HEK293 (cell line): ENCODE data around the gene PDE10A.
A peak's percentile ranks its signal among the peaks of the same experiment; 100 is the strongest.

Experiments used
- CTCF ChIA-PET: fragments of 350-600 bp; formaldehyde crosslinking; extraction: SDS; loops from one replicate; lab custom pipeline; 2021; ENCODE audit warnings: antibody characterized with exemption; lab: Yijun Ruan, JAX
- POLR2A ChIA-PET: fragments of 300-600 bp; formaldehyde crosslinking; extraction: SDS; loops from one replicate; lab custom pipeline; 2020; ENCODE audit warnings: antibody characterized with exemption, inconsistent platforms; lab: Yijun Ruan, JAX
- H3K27ac ChIP-seq: fragments of 200-500 bp; sonication (Bioruptor generic); 2 replicates; pipeline ENCODE4 v1.5.1; 2014; ENCODE audit warnings: low read depth, low read length, control low read depth, inconsistent platforms; ENCODE audit errors: extremely low read depth
- H3K36me3 ChIP-seq, 2 experiments: fragments of 200-500 bp in 1 of 2; sonication (Bioruptor generic) in 1 of 2; 1 replicate in 1 of 2; 2 replicates in 1 of 2; pipeline ENCODE4 v1.5.1; 2014 to 2017; ENCODE audit warnings: inconsistent platforms in 2 of 2, low read length in 2 of 2; ENCODE audit not compliant: control insufficient read depth in 2 of 2, insufficient read depth in 1 of 2
- H3K4me1 ChIP-seq: fragments of 200-500 bp; sonication (Bioruptor generic); 2 replicates; pipeline ENCODE4 v1.5.1; 2014; ENCODE audit warnings: mild to moderate bottlenecking, low read length, inconsistent platforms; ENCODE audit not compliant: control insufficient read depth, insufficient read depth
- H3K4me3 ChIP-seq: 2 replicates; pipeline ENCODE4 v1.5.1; 2011; ENCODE audit warnings: low read depth, mild to moderate bottlenecking, control low read depth, low read length, moderate library complexity
- H3K9me3 ChIP-seq: fragments of 200-500 bp; sonication (Bioruptor generic); 2 replicates; pipeline ENCODE4 v1.5.1; 2014; ENCODE audit warnings: low read depth, low read length, inconsistent platforms; ENCODE audit not compliant: control insufficient read depth, insufficient read depth
- ATF2 ChIP-seq: fragments of 450-650 bp; formaldehyde crosslinking; IDR thresholded peaks from 2 replicates; pipeline ENCODE4 v1.5.1; 2016; ENCODE audit warnings: missing biosample characterization, missing genetic modification characterization, low read depth
- BCL11A ChIP-seq: fragments of 450-650 bp; formaldehyde crosslinking; IDR thresholded peaks from 2 replicates; pipeline ENCODE4 v1.5.1; 2016; ENCODE audit warnings: low read depth, missing biosample characterization, missing genetic modification characterization
- FEZF1 ChIP-seq: fragments of 450-650 bp; formaldehyde crosslinking; IDR thresholded peaks from 2 replicates; pipeline ENCODE4 v1.5.1; 2016; ENCODE audit warnings: missing biosample characterization, missing genetic modification characterization
- GLI4 ChIP-seq: fragments of 450-650 bp; formaldehyde crosslinking; IDR thresholded peaks from 2 replicates; pipeline ENCODE4 v1.5.1; 2016; ENCODE audit warnings: missing biosample characterization, missing genetic modification characterization
- KLF7 ChIP-seq: fragments of 450-650 bp; formaldehyde crosslinking; IDR thresholded peaks from 2 replicates; pipeline ENCODE4 v1.5.1; 2016; ENCODE audit warnings: missing biosample characterization, missing genetic modification characterization, borderline replicate concordance
- MEIS1 ChIP-seq: sonication (generic); formaldehyde crosslinking; IDR thresholded peaks from 2 replicates; pipeline ENCODE4 v1.8.1; 2022; ENCODE audit warnings: missing genetic modification reagents, mild to moderate bottlenecking, borderline replicate concordance
- SCRT1 ChIP-seq: fragments of 450-650 bp; formaldehyde crosslinking; IDR thresholded peaks from 2 replicates; pipeline ENCODE4 v1.5.1; 2016; ENCODE audit warnings: missing biosample characterization, missing genetic modification characterization, borderline replicate concordance
- TCF7L2 ChIP-seq: IDR thresholded peaks from 2 replicates; pipeline ENCODE4 v1.6.1; 2011; ENCODE audit warnings: low read depth, mild to moderate bottlenecking, inconsistent platforms, low read length, moderate library complexity, borderline replicate concordance
- WT1 ChIP-seq: fragments of 450-650 bp; formaldehyde crosslinking; IDR thresholded peaks from 2 replicates; pipeline ENCODE4 v1.5.1; 2016; ENCODE audit warnings: missing biosample characterization, missing genetic modification characterization
- ZBTB44 ChIP-seq: fragments of 450-650 bp; IDR thresholded peaks from 2 replicates; pipeline ENCODE4 v1.5.1; 2018; ENCODE audit warnings: missing biosample characterization, mild to moderate bottlenecking, missing genetic modification characterization
- ZBTB7A ChIP-seq: fragments of 450-650 bp; formaldehyde crosslinking; IDR thresholded peaks from 2 replicates; pipeline ENCODE4 v1.5.1; 2016; ENCODE audit warnings: low read depth, missing biosample characterization, missing genetic modification characterization
- ZFHX2 ChIP-seq: fragments of 450-650 bp; formaldehyde crosslinking; conservative IDR thresholded peaks from 2 replicates; pipeline ENCODE4 v1.5.1; 2016; ENCODE audit warnings: missing biosample characterization, missing genetic modification characterization
- ZNF114 ChIP-seq: fragments of 450-650 bp; formaldehyde crosslinking; IDR thresholded peaks from 2 replicates; pipeline ENCODE4 v1.5.0; 2017; ENCODE audit warnings: missing biosample characterization, missing genetic modification characterization
- ZNF155 ChIP-seq: fragments of 450-650 bp; formaldehyde crosslinking; IDR thresholded peaks from 2 replicates; pipeline ENCODE4 v1.5.1; 2016; ENCODE audit warnings: missing biosample characterization, missing genetic modification characterization
- ZNF174 ChIP-seq: fragments of 450-650 bp; formaldehyde crosslinking; IDR thresholded peaks from 2 replicates; pipeline ENCODE4 v1.5.0; 2017; ENCODE audit warnings: missing biosample characterization, mild to moderate bottlenecking, missing genetic modification characterization
- ZNF2 ChIP-seq: fragments of 450-650 bp; formaldehyde crosslinking; IDR thresholded peaks from 2 replicates; pipeline ENCODE4 v1.5.1; 2016; ENCODE audit warnings: missing biosample characterization, missing genetic modification characterization
- ZNF404 ChIP-seq: fragments of 450-650 bp; formaldehyde crosslinking; IDR thresholded peaks from 2 replicates; pipeline ENCODE4 v1.5.1; 2017; ENCODE audit warnings: missing biosample characterization, missing genetic modification characterization
- ZNF555 ChIP-seq: fragments of 450-650 bp; formaldehyde crosslinking; conservative IDR thresholded peaks from 2 replicates; pipeline ENCODE4 v1.5.1; 2017; ENCODE audit warnings: missing biosample characterization, mild to moderate bottlenecking, missing genetic modification characterization, inconsistent platforms
- ZNF560 ChIP-seq: fragments of 450-650 bp; formaldehyde crosslinking; IDR thresholded peaks from 2 replicates; pipeline ENCODE4 v1.5.1; 2017; ENCODE audit warnings: missing biosample characterization, missing genetic modification characterization, borderline replicate concordance
- TF ChIP-seq, protein P1 (sequence below): fragments of 450-650 bp; formaldehyde crosslinking; optimal IDR thresholded peaks from 2 replicates; pipeline ENCODE3; 2016; ENCODE audit warnings: missing biosample characterization, mild to moderate bottlenecking, missing genetic modification characterization
- TF ChIP-seq, protein P2 (sequence below): fragments of 450-650 bp; formaldehyde crosslinking; IDR thresholded peaks from 2 replicates; pipeline ENCODE4 v1.5.1; 2016; ENCODE audit warnings: missing biosample characterization, missing genetic modification characterization

Gene PDE10A

GRCh38 chr6:165588515-165588914 lies 74.5 kb downstream of the PDE10A start:
- Histone ChIP-seq H3K9me3 (no peaks in the 10 kb centered on the region), H3K4me1 (no peaks in the 10 kb centered on the region), H3K36me3 (no peaks in the 10 kb centered on the region), H3K27ac (no peak overlapping the region), H3K4me3 (no peak overlapping the region)
- CTCF ChIA-PET, result interaction anchor here (0.6 kb wide), 1 partner anchor 111 kb away, joined by 8 read pairs; no protein-coding TSS in a partner anchor
- POLR2A ChIA-PET, result no interaction called here
- peak; percentile 84 for TF ChIP-seq ATF2 (tag by site-specific recombination)
- no peak for TF ChIP-seq ZNF174
- TF ChIP-seq BCL11A, result no peak
- no peak for TF ChIP-seq ZFHX2

DNA sequence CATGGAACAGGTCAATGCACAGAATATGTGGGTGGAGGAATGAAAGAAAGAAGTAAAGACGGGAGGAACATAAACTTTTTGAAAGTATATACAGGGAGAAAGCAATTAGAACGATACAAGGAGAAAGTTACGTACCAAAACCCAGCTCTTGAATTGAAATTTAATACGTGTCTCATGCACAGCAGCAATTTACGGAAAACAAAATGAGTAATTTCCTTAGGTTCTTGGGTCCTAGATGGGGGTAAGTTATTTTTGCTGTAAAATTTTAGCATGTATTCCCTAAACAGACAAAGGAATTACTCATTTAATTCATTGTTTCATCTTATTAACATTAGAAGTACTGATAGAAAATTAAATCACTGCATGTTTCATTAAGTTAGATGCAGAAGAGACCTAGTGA lies 75.8 kb downstream of the PDE10A start:
- H3K27ac ChIP-seq, result no peak overlapping the region
- no peaks in the 10 kb centered on the region for H3K36me3 ChIP-seq
- H3K4me3 ChIP-seq, result no peak overlapping the region
- H3K4me1 ChIP-seq, result no peaks in the 10 kb centered on the region
- H3K9me3 ChIP-seq, result no peaks in the 10 kb centered on the region
- TF ChIP-seq MEIS1 (CRISPR knock-in tag), result no peak
- TF ChIP-seq ZBTB44, result no peak
- no peak for TF ChIP-seq ZNF155
- TF ChIP-seq, protein P1, sequence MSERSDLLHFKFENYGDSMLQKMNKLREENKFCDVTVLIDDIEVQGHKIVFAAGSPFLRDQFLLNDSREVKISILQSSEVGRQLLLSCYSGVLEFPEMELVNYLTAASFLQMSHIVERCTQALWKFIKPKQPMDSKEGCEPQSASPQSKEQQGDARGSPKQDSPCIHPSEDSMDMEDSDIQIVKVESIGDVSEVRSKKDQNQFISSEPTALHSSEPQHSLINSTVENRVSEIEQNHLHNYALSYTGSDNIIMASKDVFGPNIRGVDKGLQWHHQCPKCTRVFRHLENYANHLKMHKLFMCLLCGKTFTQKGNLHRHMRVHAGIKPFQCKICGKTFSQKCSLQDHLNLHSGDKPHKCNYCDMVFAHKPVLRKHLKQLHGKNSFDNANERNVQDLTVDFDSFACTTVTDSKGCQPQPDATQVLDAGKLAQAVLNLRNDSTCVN (tag by site-specific recombination), result no peak
- CTCF ChIA-PET, result no interaction called here
- POLR2A ChIA-PET, result no interaction called here

DNA sequence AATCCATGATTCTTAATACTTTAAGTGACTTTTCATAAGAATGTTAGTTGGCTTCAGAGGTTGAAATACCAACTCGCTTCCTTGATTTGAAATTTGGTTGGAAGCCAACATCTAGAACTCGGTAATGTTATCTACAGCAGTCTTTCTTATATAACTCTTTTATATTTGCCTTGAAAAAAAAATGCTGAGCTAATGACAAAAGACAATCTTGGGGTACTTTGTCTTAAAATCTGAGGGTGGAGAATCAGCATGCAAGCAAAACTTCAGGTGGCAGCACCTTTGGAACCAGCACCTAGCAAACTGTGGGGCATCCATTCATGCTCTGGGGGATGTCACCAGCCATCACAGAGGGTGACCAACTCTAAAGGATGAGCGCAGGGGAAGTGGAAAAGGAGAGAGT lies 76.3 kb downstream of the PDE10A start:
- no peaks in the 10 kb centered on the region for H3K4me1 ChIP-seq
- POLR2A ChIA-PET, result no interaction called here
- CTCF ChIA-PET, result no interaction called here
- no peaks in the 10 kb centered on the region for H3K9me3 ChIP-seq
- no peak overlapping the region for H3K4me3 ChIP-seq
- no peaks in the 10 kb centered on the region for H3K36me3 ChIP-seq
- no peak overlapping the region for H3K27ac ChIP-seq
- no peak for TF ChIP-seq SCRT1 (tag by site-specific recombination)
- no peak for TF ChIP-seq TCF7L2
- TF ChIP-seq FEZF1 (tag by site-specific recombination), result no peak
- no peak for TF ChIP-seq ZNF555
- TF ChIP-seq GLI4 (tag by site-specific recombination), result no peak
- TF ChIP-seq ZBTB7A (tag by site-specific recombination), result no peak
- TF ChIP-seq, protein P2, sequence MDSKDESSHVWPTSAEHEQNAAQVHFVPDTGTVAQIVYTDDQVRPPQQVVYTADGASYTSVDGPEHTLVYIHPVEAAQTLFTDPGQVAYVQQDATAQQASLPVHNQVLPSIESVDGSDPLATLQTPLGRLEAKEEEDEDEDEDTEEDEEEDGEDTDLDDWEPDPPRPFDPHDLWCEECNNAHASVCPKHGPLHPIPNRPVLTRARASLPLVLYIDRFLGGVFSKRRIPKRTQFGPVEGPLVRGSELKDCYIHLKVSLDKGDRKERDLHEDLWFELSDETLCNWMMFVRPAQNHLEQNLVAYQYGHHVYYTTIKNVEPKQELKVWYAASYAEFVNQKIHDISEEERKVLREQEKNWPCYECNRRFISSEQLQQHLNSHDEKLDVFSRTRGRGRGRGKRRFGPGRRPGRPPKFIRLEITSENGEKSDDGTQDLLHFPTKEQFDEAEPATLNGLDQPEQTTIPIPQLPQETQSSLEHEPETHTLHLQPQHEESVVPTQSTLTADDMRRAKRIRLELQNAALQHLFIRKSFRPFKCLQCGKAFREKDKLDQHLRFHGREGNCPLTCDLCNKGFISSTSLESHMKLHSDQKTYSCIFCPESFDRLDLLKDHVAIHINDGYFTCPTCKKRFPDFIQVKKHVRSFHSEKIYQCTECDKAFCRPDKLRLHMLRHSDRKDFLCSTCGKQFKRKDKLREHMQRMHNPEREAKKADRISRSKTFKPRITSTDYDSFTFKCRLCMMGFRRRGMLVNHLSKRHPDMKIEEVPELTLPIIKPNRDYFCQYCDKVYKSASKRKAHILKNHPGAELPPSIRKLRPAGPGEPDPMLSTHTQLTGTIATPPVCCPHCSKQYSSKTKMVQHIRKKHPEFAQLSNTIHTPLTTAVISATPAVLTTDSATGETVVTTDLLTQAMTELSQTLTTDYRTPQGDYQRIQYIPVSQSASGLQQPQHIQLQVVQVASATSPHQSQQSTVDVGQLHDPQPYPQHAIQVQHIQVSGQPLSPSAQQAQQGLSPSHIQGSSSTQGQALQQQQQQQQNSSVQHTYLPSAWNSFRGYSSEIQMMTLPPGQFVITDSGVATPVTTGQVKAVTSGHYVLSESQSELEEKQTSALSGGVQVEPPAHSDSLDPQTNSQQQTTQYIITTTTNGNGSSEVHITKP, result no peak
- TF ChIP-seq ZNF404, result no peak
- TF ChIP-seq WT1, result no peak
- TF ChIP-seq ZNF560 (tag by site-specific recombination), result no peak
- TF ChIP-seq ZNF2, result no peak
- no peak for TF ChIP-seq KLF7 (tag by site-specific recombination)
- TF ChIP-seq, protein P1 (tag by site-specific recombination), result no peak
- TF ChIP-seq ZNF114 (tag by site-specific recombination), result no peak
